WTC11 (cell line): Measurements from ENCODE around the gene DNAJC19. TPM values are rescaled to one million over a fixed set of nuclear protein-coding genes. Genes with fewer than 3 reads are reported as not detected.
"Not testable (repeated sequence)": the region's sequence is repeated elsewhere in the genome, so short reads cannot be mapped to it uniquely, and the experiment has no call there.

ENCODE experiments used
- ATAC-seq: fragments of 200-7000 bp; cut with Tn5 transposase; 2 replicates; pipeline ENCODE4 v1.10.0; 2021; ENCODE audit warnings: mild to moderate bottlenecking, moderate library complexity
- CTCF ChIA-PET: fragments of 300-600 bp; sonication (Branson Sonifier 250); formaldehyde crosslinking; loops from one replicate; lab custom pipeline; 2021; ENCODE audit warnings: antibody characterized with exemption; lab: Charles Lee
- POLR2A ChIA-PET: fragments of 350-600 bp; sonication (Branson Sonifier 250); formaldehyde crosslinking; loops from one replicate; lab custom pipeline; 2021; ENCODE audit warnings: antibody characterized with exemption; lab: Charles Lee
- DNase-seq: peaks from one replicate; pipeline ENCODE4 v3.0.0; 2021; ENCODE audit warnings: low spot score
- H3K27ac Mint-ChIP-seq: 2 replicates; pipeline ENCODE4 v1.8.0; 2021; ENCODE audit warnings: mixed read lengths
- H3K27me3 Mint-ChIP-seq: 2 replicates; pipeline ENCODE4 v1.8.0; 2021; ENCODE audit warnings: low read depth, mild to moderate bottlenecking, moderate library complexity, mixed read lengths
- H3K36me3 Mint-ChIP-seq: 2 replicates; pipeline ENCODE4 v1.8.0; 2021; ENCODE audit warnings: mixed read lengths
- H3K4me1 Mint-ChIP-seq: 2 replicates; pipeline ENCODE4 v1.8.0; 2022; ENCODE audit warnings: mixed read lengths
- H3K4me3 Mint-ChIP-seq: 2 replicates; pipeline ENCODE4 v1.8.0; 2021; ENCODE audit warnings: mild to moderate bottlenecking, moderate library complexity, mixed read lengths
- H3K9me3 Mint-ChIP-seq: 2 replicates; pipeline ENCODE4 v1.8.0; 2021; ENCODE audit warnings: mixed read lengths
- ATF1 ChIP-seq: sonication (generic); formaldehyde crosslinking; IDR thresholded peaks from 2 replicates; pipeline ENCODE4 v1.8.1; 2023; ENCODE audit warnings: mild to moderate bottlenecking, moderate library complexity, missing genetic modification reagents
- CBFB ChIP-seq: sonication (generic); formaldehyde crosslinking; IDR thresholded peaks from 2 replicates; pipeline ENCODE4 v1.8.1; 2022; ENCODE audit warnings: mild to moderate bottlenecking, low read depth, missing genetic modification reagents
- ELF4 ChIP-seq: sonication (generic); formaldehyde crosslinking; IDR thresholded peaks from 2 replicates; pipeline ENCODE4 v1.8.1; 2022; ENCODE audit warnings: low read depth, mild to moderate bottlenecking, moderate library complexity, missing genetic modification reagents
- ESRRA ChIP-seq: sonication (generic); formaldehyde crosslinking; IDR thresholded peaks from 2 replicates; pipeline ENCODE4 v1.8.1; 2022; ENCODE audit warnings: mild to moderate bottlenecking, missing genetic modification reagents, borderline replicate concordance
- FOXJ3 ChIP-seq: sonication (generic); formaldehyde crosslinking; IDR thresholded peaks from 2 replicates; pipeline ENCODE4 v1.9.0; 2021; ENCODE audit warnings: missing genetic modification reagents, mild to moderate bottlenecking, borderline replicate concordance
- GRHL2 ChIP-seq: fragments of 250-450 bp; sonication (Bioruptor Pico); IDR thresholded peaks from 2 replicates; pipeline ENCODE4 v1.8.0; 2022; ENCODE audit warnings: mild to moderate bottlenecking, moderate library complexity; ENCODE audit not compliant: insufficient replicate concordance, severe bottlenecking
- KAT7 ChIP-seq: sonication (generic); formaldehyde crosslinking; IDR thresholded peaks from 2 replicates; pipeline ENCODE4 v1.8.1; 2023; ENCODE audit warnings: missing genetic modification reagents, mild to moderate bottlenecking, borderline replicate concordance
- PRDM15 ChIP-seq: sonication (generic); formaldehyde crosslinking; IDR thresholded peaks from 2 replicates; pipeline ENCODE4 v1.8.0; 2022; ENCODE audit warnings: missing genetic modification reagents
- TP53 ChIP-seq: sonication (generic); formaldehyde crosslinking; IDR thresholded peaks from 2 replicates; pipeline ENCODE4 v1.8.1; 2023; ENCODE audit warnings: mild to moderate bottlenecking, missing genetic modification reagents
- ZBTB43 ChIP-seq: sonication (generic); formaldehyde crosslinking; IDR thresholded peaks from 2 replicates; pipeline ENCODE4 v1.8.1; 2023; ENCODE audit warnings: mild to moderate bottlenecking, missing genetic modification reagents
- ZNF219 ChIP-seq: sonication (generic); formaldehyde crosslinking; IDR thresholded peaks from 2 replicates; pipeline ENCODE4 v1.8.0; 2023; ENCODE audit warnings: missing genetic modification reagents, mild to moderate bottlenecking, borderline replicate concordance
- ZNF263 ChIP-seq: sonication (generic); formaldehyde crosslinking; IDR thresholded peaks from 2 replicates; pipeline ENCODE4 v1.8.1; 2022; ENCODE audit warnings: low read depth, mild to moderate bottlenecking, moderate library complexity, missing genetic modification reagents
- ZNF512 ChIP-seq: sonication (generic); formaldehyde crosslinking; IDR thresholded peaks from 2 replicates; pipeline ENCODE4 v1.8.1; 2022; ENCODE audit warnings: missing genetic modification reagents, borderline replicate concordance
- ZSCAN18 ChIP-seq: fragments of 250-450 bp; sonication (Bioruptor Pico); IDR thresholded peaks from 2 replicates; pipeline ENCODE4 v2.1.2; 2022; ENCODE audit warnings: mild to moderate bottlenecking, moderate library complexity
- total RNA-seq: library from RNA; stranded (reverse); gene quantifications from 3 replicates; pipeline ENCODE4 v1.2.3, GENCODE V29; 2021

Gene DNAJC19
- total RNA-seq, 1 experiment from 2014 or later = 65.7 TPM

- TF ChIP-seq ZNF512 (CRISPR knock-in tag) = no peak
Observed at GRCh38 chr3:181008796-181009195, 19.3 kb upstream of the DNAJC19 start (continued).

- Mint-ChIP-seq H3K9me3 (peaks cover 19% of the 10 kb centered on the region), H3K27ac (no peak overlapping the region), H3K4me1 (peaks cover 11% of the 10 kb centered on the region), H3K27me3 (peaks cover 3% of the 10 kb centered on the region), H3K4me3 (no peak overlapping the region), H3K36me3 (peaks cover 2% of the 10 kb centered on the region; the same call in 1 of the 2 replicates)
- POLR2A ChIA-PET = no interaction called here
- no peak for TF ChIP-seq ZNF263
- no peak for TF ChIP-seq ZSCAN18 (CRISPR knock-in tag)
- TF ChIP-seq TP53 = no peak
- TF ChIP-seq PRDM15 = no peak
- no peak for TF ChIP-seq ZBTB43 (CRISPR knock-in tag)
- TF ChIP-seq ATF1 (CRISPR knock-in tag) = no peak
- no peak for TF ChIP-seq ELF4 (CRISPR knock-in tag)
- no peak for TF ChIP-seq ESRRA (CRISPR knock-in tag)
- no peak for TF ChIP-seq CBFB (CRISPR knock-in tag)
- TF ChIP-seq KAT7 = no peak
- no peak for TF ChIP-seq ZNF219 (CRISPR knock-in tag)
- no peak for DNase-seq
- ATAC-seq = no peak
- CTCF ChIA-PET = no interaction called here
Observed at GRCh38 chr3:181007262-181007661, 17.7 kb upstream of the DNAJC19 start.

GRCh38 chr3:181006541-181006940 lies 17.0 kb upstream of the DNAJC19 start:
- POLR2A ChIA-PET = no interaction called here
- TF ChIP-seq GRHL2 (CRISPR knock-in tag) (no peak), FOXJ3 (no peak)
- ATAC-seq = no peak
- H3K27me3 Mint-ChIP-seq = peaks cover 3% of the 10 kb centered on the region
- no peak for DNase-seq
- H3K36me3 Mint-ChIP-seq = peaks cover 7% of the 10 kb centered on the region
- H3K4me1 Mint-ChIP-seq = peaks cover 11% of the 10 kb centered on the region
- peaks cover 20% of the 10 kb centered on the region for H3K9me3 Mint-ChIP-seq
- CTCF ChIA-PET = no interaction called here
- H3K27ac Mint-ChIP-seq = no peak overlapping the region
- H3K4me3 Mint-ChIP-seq = no peak overlapping the region

GRCh38 chr3:181003469-181003868 lies 13.9 kb upstream of the DNAJC19 start:
- H3K4me3 Mint-ChIP-seq, POLR2A ChIA-PET, H3K27me3 Mint-ChIP-seq, CTCF ChIA-PET, H3K4me1 Mint-ChIP-seq, ATAC-seq, H3K27ac Mint-ChIP-seq, DNase-seq: not testable (repeated sequence)
- H3K36me3 Mint-ChIP-seq = peaks cover 14% of the 10 kb centered on the region
- H3K9me3 Mint-ChIP-seq = peaks cover 31% of the 10 kb centered on the region

GRCh38 chr3:181002331-181002730 lies 12.8 kb upstream of the DNAJC19 start:
- H3K4me1 Mint-ChIP-seq, H3K27me3 Mint-ChIP-seq, DNase-seq, CTCF ChIA-PET, H3K4me3 Mint-ChIP-seq, ATAC-seq, H3K27ac Mint-ChIP-seq, POLR2A ChIA-PET: not testable (repeated sequence)
- Mint-ChIP-seq H3K36me3 (peaks cover 14% of the 10 kb centered on the region), H3K9me3 (peaks cover 31% of the 10 kb centered on the region)
